Ovary (tissue), 9 donors: ENCODE results near the gene LMF2. TPM values are rescaled to one million over a fixed set of nuclear protein-coding genes. Genes with fewer than 3 reads are reported as not detected.

Experiments used
- DNase-seq, 5 donors: peaks; one replicate each; pipeline ENCODE4 v3.0.0-alpha.2; 2019 to 2020
- H3K27ac ChIP-seq, 2 donors: fragments of 200-600 bp; one replicate each; pipeline versions ENCODE4 v1.5.1 to v1.8.0; 2019 to 2022
- H3K27me3 ChIP-seq: fragments of 200-600 bp; one replicate; pipeline ENCODE4 v1.8.0; 2022
- H3K36me3 ChIP-seq: fragments of 200-600 bp; sonication (generic); one replicate; pipeline ENCODE4 v1.5.1; 2019
- H3K4me1 ChIP-seq: one replicate; pipeline ENCODE4 v1.8.1; 2013; ENCODE audit warnings: mild to moderate bottlenecking, moderate library complexity; ENCODE audit not compliant: insufficient read depth
- H3K4me3 ChIP-seq: fragments of 200-600 bp; sonication (generic); one replicate; pipeline ENCODE4 v1.5.1; 2017
- H3K9me3 ChIP-seq, 2 donors: fragments of 200-600 bp in 1 of 2; sonication (generic) in 1 of 2; one replicate each; pipeline versions ENCODE4 v1.5.1 to v1.8.1; 2013 to 2019; ENCODE audit warnings: mild to moderate bottlenecking in 1 of 2, moderate library complexity in 1 of 2
- EP300 ChIP-seq: sonication (generic); formaldehyde crosslinking; IDR thresholded peaks from one replicate; pipeline ENCODE4 v1.6.1; 2017; ENCODE audit warnings: antibody characterized with exemption
- POLR2A ChIP-seq: fragments of 450-650 bp; IDR thresholded peaks from one replicate; pipeline ENCODE4 v1.6.1; 2017; ENCODE audit warnings: antibody characterized with exemption, mild to moderate bottlenecking, moderate library complexity
- WGBS, 3 donors: extraction: QIAGEN DNeasy Blood & Tissue Kit in 1 of 3; methylation state at CpG; one replicate each; pipeline versions ENCODE4 v1.1.5 to v1.1.7; 2013 to 2017; 5-methylcytosine and 5-hydroxymethylcytosine counted together
- intact Hi-C, 4 donors: fragments of 100-400 bp; cut with DNase I; formaldehyde crosslinking; loops; one replicate each; pipeline versions ENCODE4 v1.11.0 to v1.15.1; 2022 to 2023
- polyA plus RNA-seq, 2 donors: library from polyadenylated mRNA; stranded (reverse); fragments of 200-250 nt in 1 of 2; fragments of 350-450 nt in 1 of 2; fragmentation: Illumina TruSeq in 1 of 2; extraction: RNeasy Lipid Tissue Mini Kit (QIAGEN cat#74804) in 1 of 2; gene quantifications; one replicate each; pipeline ENCODE4 v1.2.3, GENCODE V29; 2013 to 2014
- total RNA-seq, 7 donors: library from RNA; depleted of rRNA in 2 of 7; stranded (reverse); fragments of >200 nt in 2 of 7; fragmentation: NEBNext Ultra II Directional in 3 of 7; extraction: Animal tissue kit (Norgen Biotek cat#: 25700) in 3 of 7; gene quantifications; one replicate each; pipeline versions ENCODE4 v1.1.0 to v1.2.4, GENCODE V29; 2016 to 2023
- TF ChIP-seq, protein P1 (sequence below), 3 donors: fragments of 450-650 bp in 2 of 3; fragments of 200-600 bp in 1 of 3; IDR thresholded peaks; one replicate each; pipeline versions ENCODE4 v1.5.1 to v1.8.0; 2016 to 2022; ENCODE audit warnings: antibody characterized with exemption in 3 of 3, mild to moderate bottlenecking in 1 of 3
- donor health status: DM: no; HTN: no; CAD: no; lungs with moderate emphysema.
- donor health status: DM: no; HTN: no; CAD: no.
- donor health status: Bipolar disorder and iron deficiency.
- donor health status: DM: yes; HTN: yes; CAD: no.
- donor health status: DM: no; HTN: no; CAD: no.
- donor health status: DM: yes; HTN: yes; CAD: no.

Gene LMF2
- total and polyA plus RNA-seq, 9 donors: 1.5 to 76.6 (median 52.3) TPM

DNA sequence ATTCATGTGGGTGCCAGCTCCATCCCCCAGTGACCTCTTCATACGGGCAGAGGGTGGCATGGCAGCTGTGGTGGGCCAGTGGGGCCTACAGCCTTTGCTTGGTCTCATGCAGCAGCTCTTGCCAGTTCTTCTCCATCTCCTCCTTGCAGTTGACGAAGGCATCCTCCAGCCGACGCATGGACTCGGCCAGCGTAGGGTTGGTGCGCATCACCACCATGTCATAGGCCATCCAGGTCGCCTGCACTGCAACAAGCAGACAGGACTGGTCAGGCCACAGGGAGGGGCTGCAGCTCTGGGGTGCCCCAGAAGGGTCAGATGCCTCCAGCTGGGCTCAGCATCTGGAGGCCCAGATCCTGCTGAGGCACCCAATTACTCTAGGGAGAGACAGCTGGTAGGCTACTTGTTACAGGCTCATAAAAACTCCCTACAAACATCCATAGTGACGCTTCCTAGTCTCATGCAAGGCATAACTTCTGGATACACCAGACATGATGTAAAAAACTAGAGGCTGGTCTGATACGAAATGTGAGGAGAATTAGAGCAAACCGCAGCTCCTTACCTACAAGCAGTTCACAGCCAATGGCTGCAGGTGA lies 43.8 kb upstream of the LMF2 start:
- Histone ChIP-seq H3K36me3 (no peaks in the 10 kb centered on the region), H3K4me1 (no peaks in the 10 kb centered on the region), H3K9me3 (no peaks in the 10 kb centered on the region), H3K27ac (no peak overlapping the region), H3K27me3 (no peaks in the 10 kb centered on the region), H3K4me3 (no peak overlapping the region)
- 88 to 92% (median 91%) methylated on average over 11 of the region's 11 CpGs for WGBS, 3 donors
- TF ChIP-seq, protein P1, sequence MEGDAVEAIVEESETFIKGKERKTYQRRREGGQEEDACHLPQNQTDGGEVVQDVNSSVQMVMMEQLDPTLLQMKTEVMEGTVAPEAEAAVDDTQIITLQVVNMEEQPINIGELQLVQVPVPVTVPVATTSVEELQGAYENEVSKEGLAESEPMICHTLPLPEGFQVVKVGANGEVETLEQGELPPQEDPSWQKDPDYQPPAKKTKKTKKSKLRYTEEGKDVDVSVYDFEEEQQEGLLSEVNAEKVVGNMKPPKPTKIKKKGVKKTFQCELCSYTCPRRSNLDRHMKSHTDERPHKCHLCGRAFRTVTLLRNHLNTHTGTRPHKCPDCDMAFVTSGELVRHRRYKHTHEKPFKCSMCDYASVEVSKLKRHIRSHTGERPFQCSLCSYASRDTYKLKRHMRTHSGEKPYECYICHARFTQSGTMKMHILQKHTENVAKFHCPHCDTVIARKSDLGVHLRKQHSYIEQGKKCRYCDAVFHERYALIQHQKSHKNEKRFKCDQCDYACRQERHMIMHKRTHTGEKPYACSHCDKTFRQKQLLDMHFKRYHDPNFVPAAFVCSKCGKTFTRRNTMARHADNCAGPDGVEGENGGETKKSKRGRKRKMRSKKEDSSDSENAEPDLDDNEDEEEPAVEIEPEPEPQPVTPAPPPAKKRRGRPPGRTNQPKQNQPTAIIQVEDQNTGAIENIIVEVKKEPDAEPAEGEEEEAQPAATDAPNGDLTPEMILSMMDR (IDR thresholded peaks at IDR 0.05): no peak
- TF ChIP-seq EP300 (no peak), POLR2A (no peak)
- intact Hi-C loops: no loop called here
- no peak for DNase-seq

DNA sequence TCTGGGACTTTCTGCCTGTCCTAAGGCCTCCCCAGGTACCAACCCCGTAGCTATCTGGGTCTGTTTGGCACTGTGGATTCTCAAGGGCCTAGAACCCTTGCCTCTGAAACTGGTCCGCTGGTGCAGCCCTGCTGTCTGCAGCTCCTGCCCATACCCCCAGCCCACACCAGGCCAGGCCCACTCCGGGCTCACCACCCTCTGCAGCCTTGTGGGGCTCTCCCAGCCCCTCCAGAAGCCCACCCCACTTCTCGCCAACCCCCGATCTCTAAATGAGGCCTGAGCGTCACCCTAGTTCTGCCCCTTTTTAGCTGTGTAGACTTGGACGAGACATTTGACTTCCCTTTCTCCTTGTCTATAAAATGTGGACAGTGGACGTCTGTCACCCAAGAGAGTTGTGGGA lies 42.9 kb upstream of the LMF2 start:
- no peak overlapping the region for H3K27ac ChIP-seq
- H3K4me1 ChIP-seq: no peaks in the 10 kb centered on the region
- peaks cover 2% of the 10 kb centered on the region for H3K27me3 ChIP-seq
- H3K4me3 ChIP-seq: no peak overlapping the region
- intact Hi-C loops: no loop called here
- H3K36me3 ChIP-seq: no peaks in the 10 kb centered on the region
- no peaks in the 10 kb centered on the region for H3K9me3 ChIP-seq
- TF ChIP-seq POLR2A (no peak), EP300 (no peak)
- TF ChIP-seq, protein P1 (IDR thresholded peaks at IDR 0.05): no peak
- WGBS, 3 donors: 80 to 88% (median 87%) methylated on average over 8 of the region's 8 CpGs
- DNase-seq: no peak

DNA sequence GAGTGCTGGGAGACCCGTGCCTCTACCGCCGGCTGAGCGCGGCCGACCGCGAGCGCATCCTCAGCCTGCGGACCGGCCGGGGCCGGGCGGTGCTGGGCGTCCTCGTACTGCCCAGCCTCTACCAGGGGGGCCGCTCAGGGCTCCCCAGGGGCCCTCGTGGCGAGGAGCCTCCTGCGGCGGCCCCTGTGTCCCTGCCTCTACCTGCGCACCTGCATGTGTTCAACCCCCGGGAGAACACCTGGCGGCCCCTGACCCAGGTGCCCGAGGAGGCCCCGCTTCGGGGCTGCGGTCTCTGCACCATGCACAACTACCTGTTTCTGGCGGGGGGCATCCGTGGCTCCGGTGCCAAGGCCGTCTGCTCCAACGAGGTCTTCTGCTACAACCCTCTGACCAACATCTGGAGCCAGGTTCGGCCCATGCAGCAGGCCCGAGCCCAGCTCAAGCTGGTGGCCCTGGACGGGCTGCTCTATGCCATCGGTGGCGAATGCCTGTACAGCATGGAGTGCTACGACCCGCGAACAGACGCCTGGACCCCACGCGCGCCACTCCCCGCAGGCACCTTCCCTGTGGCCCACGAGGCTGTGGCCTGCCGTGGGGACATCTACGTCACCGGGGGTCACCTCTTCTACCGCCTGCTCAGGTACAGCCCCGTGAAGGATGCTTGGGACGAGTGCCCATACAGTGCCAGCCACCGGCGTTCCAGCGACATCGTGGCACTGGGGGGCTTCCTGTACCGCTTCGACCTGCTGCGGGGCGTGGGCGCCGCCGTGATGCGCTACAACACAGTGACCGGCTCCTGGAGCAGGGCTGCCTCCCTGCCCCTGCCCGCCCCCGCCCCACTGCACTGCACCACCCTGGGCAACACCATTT lies 41.7 kb upstream of the LMF2 start:
- no peak for DNase-seq
- no peak overlapping the region for H3K4me3 ChIP-seq
- H3K27me3 ChIP-seq: peaks cover 7% of the 10 kb centered on the region
- intact Hi-C loops: no loop called here
- WGBS, 3 donors: 61 to 70% (median 69%) methylated on average over 51 to 68 of the region's 68 CpGs
- no peaks in the 10 kb centered on the region for H3K9me3 ChIP-seq
- TF ChIP-seq, protein P1 (IDR thresholded peaks at IDR 0.05): no peak
- TF ChIP-seq EP300 (no peak), POLR2A (no peak)
- no peaks in the 10 kb centered on the region for H3K4me1 ChIP-seq
- no peaks in the 10 kb centered on the region for H3K36me3 ChIP-seq
- H3K27ac ChIP-seq: no peak overlapping the region

DNA sequence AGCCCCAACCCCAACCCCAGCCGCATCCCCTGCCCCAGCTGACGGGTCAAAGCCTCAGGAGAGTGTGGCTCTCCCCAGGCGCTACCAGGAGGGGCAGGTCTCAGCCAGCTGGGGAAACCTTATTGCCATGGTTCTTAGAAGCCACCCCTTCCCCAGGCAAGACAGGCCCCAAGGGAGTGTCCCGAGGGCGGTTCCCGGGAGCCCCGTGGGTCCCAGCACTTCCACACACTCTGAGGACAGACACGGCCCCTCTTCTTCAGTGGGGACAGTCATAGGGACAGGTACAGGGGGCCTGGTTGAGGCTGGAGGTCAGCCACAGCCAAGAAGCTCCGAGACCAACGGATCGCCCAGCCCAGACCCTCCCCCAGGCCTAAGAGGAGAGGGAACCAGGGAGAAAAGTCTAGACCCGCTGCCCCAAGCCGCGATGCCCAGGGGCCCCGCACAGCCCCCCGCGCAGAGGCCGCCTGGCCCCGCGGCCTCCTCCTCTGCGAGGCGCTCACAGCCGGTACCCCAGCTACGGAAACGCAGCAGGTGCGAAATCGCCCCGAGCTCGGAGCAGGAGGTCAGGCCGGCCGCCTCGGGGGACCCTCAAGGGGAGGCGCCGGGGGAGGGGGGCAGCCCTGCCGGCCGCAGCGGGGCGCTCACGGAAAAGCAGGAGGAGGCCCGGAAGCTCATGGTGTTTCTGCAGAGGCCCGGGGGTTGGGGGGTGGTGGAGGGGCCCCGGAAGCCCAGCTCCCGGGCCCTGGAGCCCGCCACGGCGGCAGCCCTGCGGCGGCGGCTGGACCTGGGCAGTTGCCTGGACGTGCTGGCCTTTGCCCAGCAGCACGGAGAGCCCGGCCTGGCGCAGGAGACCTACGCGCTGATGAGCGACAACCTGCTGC lies 40.8 kb upstream of the LMF2 start:
- no peak for DNase-seq
- Histone ChIP-seq H3K4me3 (no peak overlapping the region), H3K27me3 (peaks cover 7% of the 10 kb centered on the region), H3K36me3 (no peaks in the 10 kb centered on the region), H3K9me3 (no peaks in the 10 kb centered on the region), H3K27ac (no peak overlapping the region), H3K4me1 (no peaks in the 10 kb centered on the region)
- intact Hi-C loops: no loop called here
- no peak for TF ChIP-seq POLR2A
- TF ChIP-seq, protein P1 (IDR thresholded peaks at IDR 0.05): no peak
- no peak for TF ChIP-seq EP300
- WGBS, 3 donors: 5 to 11% (median 6%) methylated on average over 43 to 56 of the region's 56 CpGs
